ENCODE results near the gene BAHCC1. TPM values are rescaled to one million over a fixed set of nuclear protein-coding genes. Genes with fewer than 3 reads are reported as not detected.
A peak's percentile ranks its signal among the peaks of the same experiment; 100 is the strongest.

BAHCC1 gene
- total RNA-seq, 1 experiment from 2014 or later = 0.17 TPM

- peak; percentile 68 for DNase-seq
- Mint-ChIP-seq H3K4me1 (ENCODE audit: low read depth, unreplicated experiment) (no peaks in the 10 kb centered on the region), H3K4me3 (ENCODE audit: low read depth, unreplicated experiment) (peak overlapping the region; percentile 41), H3K27me3 (ENCODE audit: unreplicated experiment) (peaks cover 7% of the 10 kb centered on the region), H3K36me3 (ENCODE audit: insufficient read depth, unreplicated experiment) (peaks cover 14% of the 10 kb centered on the region), H3K9me3 (ENCODE audit: low read depth, unreplicated experiment) (no peaks in the 10 kb centered on the region), H3K27ac (ENCODE audit: unreplicated experiment) (no peak overlapping the region)
- TF ChIP-seq CTCF (IDR thresholded peaks at IDR 0.05; ENCODE audit: unreplicated experiment) = no peak
- no TSS peak for BruUV-seq (replicated peaks)
- intact Hi-C loops (cut with micrococcal nuclease; ENCODE audit: unreplicated experiment) = no loop called here
- CTCF ChIA-PET = interaction anchor here (1.4 kb wide), 1 partner anchor 21 kb away, joined by 5 read pairs; no protein-coding TSS in a partner anchor
Measured at GRCh38 chr17:81419319-81419885, 24.1 kb downstream of the BAHCC1 start.

DNA sequence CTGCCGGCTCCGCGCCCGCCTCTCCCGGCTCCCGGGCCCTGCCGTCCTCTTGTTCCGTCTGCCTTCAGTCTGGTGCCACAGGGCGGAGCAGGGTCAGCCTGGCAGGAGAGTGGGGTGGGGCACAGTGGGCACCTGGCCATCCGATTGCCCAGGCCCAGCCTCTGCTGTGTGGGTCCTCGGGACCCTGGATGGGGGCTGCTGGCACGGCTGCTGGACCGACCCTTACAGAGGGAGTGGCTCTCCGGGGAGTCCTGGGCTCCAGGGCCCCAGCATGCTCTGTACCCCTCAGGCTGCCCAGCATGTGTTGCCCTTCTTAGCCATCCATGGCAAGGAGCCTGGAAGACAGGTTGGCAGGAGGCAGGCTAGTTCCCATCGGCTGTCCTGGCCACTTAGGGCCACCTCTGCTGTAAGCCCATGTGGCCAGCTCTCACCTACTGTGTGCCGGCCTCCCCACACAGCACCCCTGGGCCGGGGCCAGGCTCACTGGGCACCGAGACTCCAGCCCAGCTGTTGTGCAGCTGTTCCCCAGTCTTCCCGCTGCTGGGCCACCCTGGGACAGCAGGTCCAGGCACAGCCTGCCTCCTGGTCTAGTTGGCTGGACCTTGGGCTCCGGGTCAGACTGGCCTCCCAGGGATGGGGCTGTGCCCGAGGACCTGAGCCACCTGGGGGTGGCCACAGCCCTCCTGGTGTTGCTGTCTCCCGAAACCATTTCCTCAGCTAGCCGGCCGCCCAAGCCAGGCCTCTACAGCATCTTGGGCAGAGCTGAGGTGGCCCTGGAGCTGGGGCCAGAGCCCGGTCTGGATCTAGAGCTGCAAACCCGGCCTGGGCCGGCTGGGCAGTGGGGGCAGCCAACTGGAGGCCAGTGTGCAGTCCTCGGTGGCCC lies 24.9 kb downstream of the BAHCC1 start:
- intact Hi-C loops (cut with micrococcal nuclease; ENCODE audit: unreplicated experiment) = no loop called here
- Mint-ChIP-seq H3K36me3 (ENCODE audit: insufficient read depth, unreplicated experiment) (peaks cover 14% of the 10 kb centered on the region), H3K4me1 (ENCODE audit: low read depth, unreplicated experiment) (no peaks in the 10 kb centered on the region), H3K9me3 (ENCODE audit: low read depth, unreplicated experiment) (no peaks in the 10 kb centered on the region), H3K4me3 (ENCODE audit: low read depth, unreplicated experiment) (peak overlapping the region; percentile 41), H3K27me3 (ENCODE audit: unreplicated experiment) (no peaks in the 10 kb centered on the region), H3K27ac (ENCODE audit: unreplicated experiment) (no peak overlapping the region)
- CTCF ChIA-PET = interaction anchor here (1.4 kb wide), 1 partner anchor 21 kb away, joined by 5 read pairs; no protein-coding TSS in a partner anchor
- TF ChIP-seq CTCF (IDR thresholded peaks at IDR 0.05; ENCODE audit: unreplicated experiment) = no peak
- no peak for DNase-seq
- no TSS peak for BruUV-seq (replicated peaks)

DNA sequence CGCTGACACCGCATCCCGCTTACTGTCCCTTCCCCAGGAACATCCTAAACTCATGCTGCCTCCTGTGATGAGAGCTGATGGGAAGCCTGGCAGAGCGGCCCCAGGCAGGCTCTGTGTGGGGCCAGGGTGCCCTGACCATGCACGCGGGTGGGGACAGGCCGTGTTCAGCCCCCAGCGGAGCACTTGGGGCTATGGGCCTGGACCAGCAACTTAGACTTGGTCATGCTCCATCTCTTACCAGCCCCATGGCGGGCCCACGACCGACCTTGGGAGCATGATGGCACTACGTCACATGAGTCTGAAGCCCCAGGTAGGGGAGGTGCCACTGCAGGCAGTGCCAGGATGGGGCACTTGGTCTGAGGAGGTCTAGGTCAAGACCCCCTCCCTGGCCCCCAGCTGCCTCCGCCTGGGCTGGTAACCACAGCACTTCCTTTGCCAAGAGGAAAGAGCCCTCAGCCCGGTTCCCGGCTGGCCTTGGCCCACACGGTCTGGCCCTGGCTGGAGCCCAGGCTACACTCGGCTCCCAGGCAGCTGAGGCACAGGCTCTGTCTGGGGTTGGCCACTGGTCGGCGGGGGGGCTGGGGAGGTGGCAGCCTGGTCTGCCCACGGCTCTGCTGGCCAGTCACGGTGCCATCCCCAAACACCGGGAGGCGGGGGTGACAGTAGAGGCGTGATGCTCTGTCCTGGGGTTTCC lies 25.7 kb downstream of the BAHCC1 start:
- Mint-ChIP-seq H3K4me3 (ENCODE audit: low read depth, unreplicated experiment) (no peak overlapping the region), H3K9me3 (ENCODE audit: low read depth, unreplicated experiment) (no peaks in the 10 kb centered on the region), H3K27me3 (ENCODE audit: unreplicated experiment) (no peaks in the 10 kb centered on the region), H3K27ac (ENCODE audit: unreplicated experiment) (no peak overlapping the region), H3K36me3 (ENCODE audit: insufficient read depth, unreplicated experiment) (peaks cover 14% of the 10 kb centered on the region), H3K4me1 (ENCODE audit: low read depth, unreplicated experiment) (no peaks in the 10 kb centered on the region)
- intact Hi-C loops (cut with micrococcal nuclease; ENCODE audit: unreplicated experiment) = no loop called here
- CTCF ChIA-PET = no interaction called here
- no peak for DNase-seq
- TF ChIP-seq CTCF (IDR thresholded peaks at IDR 0.05; ENCODE audit: unreplicated experiment) = no peak
- BruUV-seq (replicated peaks) = no TSS peak

- Mint-ChIP-seq H3K9me3 (ENCODE audit: low read depth, unreplicated experiment) (no peaks in the 10 kb centered on the region), H3K27me3 (ENCODE audit: unreplicated experiment) (no peaks in the 10 kb centered on the region), H3K36me3 (ENCODE audit: insufficient read depth, unreplicated experiment) (peaks cover 10% of the 10 kb centered on the region), H3K4me1 (ENCODE audit: low read depth, unreplicated experiment) (no peaks in the 10 kb centered on the region), H3K4me3 (ENCODE audit: low read depth, unreplicated experiment) (no peak overlapping the region), H3K27ac (ENCODE audit: unreplicated experiment) (no peak overlapping the region)
- intact Hi-C loops (cut with micrococcal nuclease; ENCODE audit: unreplicated experiment) = no loop called here
- CTCF ChIA-PET = interaction anchor here (0.7 kb wide), 1 partner anchor 22 kb away, joined by 5 read pairs; no protein-coding TSS in a partner anchor
- no TSS peak for BruUV-seq (replicated peaks)
- peak; percentile 71 for DNase-seq
- no peak for TF ChIP-seq CTCF (IDR thresholded peaks at IDR 0.05; ENCODE audit: unreplicated experiment)
Measured at GRCh38 chr17:81422776-81423697, 27.8 kb downstream of the BAHCC1 start.

Measured in Calu3 (cell line).